GDM1 (cell line): ENCODE data around the gene CCR3.

Source experiments
- DNase-seq: peaks from one replicate; lab custom pipeline; 2025; lab: John Stamatoyannopoulos, UW

Gene CCR3

GRCh38 chr3:46221391-46221790 is 20.9 kb upstream of the CCR3 start:
- DNase-seq: peak; percentile 76

- no peak for DNase-seq
Observed at GRCh38 chr3:46221938-46222337, 20.3 kb upstream of the CCR3 start.

- peak; percentile 45 for DNase-seq
Observed at GRCh38 chr3:46222435-46223161, 19.7 kb upstream of the CCR3 start.

GRCh38 chr3:46228260-46229242 is 13.7 kb upstream of the CCR3 start:
- no peak for DNase-seq

GRCh38 chr3:46231323-46231722 is 10.9 kb upstream of the CCR3 start:
- DNase-seq: no peak

- no peak for DNase-seq
Observed at GRCh38 chr3:46233194-46233593, 9.1 kb upstream of the CCR3 start.

- DNase-seq: no peak
Observed at GRCh38 chr3:46235425-46235824, 6.8 kb upstream of the CCR3 start.

GRCh38 chr3:46236294-46237054 is 5.8 kb upstream of the CCR3 start:
- DNase-seq: peak; percentile 46

- no peak for DNase-seq
Observed at GRCh38 chr3:46238386-46238785, 3.9 kb upstream of the CCR3 start.

- DNase-seq: no peak
Observed at GRCh38 chr3:46239301-46239938, 2.8 kb upstream of the CCR3 start.

GRCh38 chr3:46239952-46240351 is 2.3 kb upstream of the CCR3 start:
- DNase-seq: no peak

- no peak for DNase-seq
Observed at GRCh38 chr3:46243560-46243959, 1.3 kb downstream of the CCR3 start.

- DNase-seq: no peak
Observed at GRCh38 chr3:46245146-46245545, 2.9 kb downstream of the CCR3 start.

GRCh38 chr3:46252980-46253379 is 10.7 kb downstream of the CCR3 start:
- no peak for DNase-seq

- DNase-seq: no peak
Observed at GRCh38 chr3:46258525-46258924, 16.3 kb downstream of the CCR3 start.

GRCh38 chr3:46261926-46262594 is 19.8 kb downstream of the CCR3 start:
- DNase-seq: no peak

- no peak for DNase-seq
Observed at GRCh38 chr3:46264002-46264401, 21.7 kb downstream of the CCR3 start.

- no peak for DNase-seq
Observed at GRCh38 chr3:46266598-46266997, 24.3 kb downstream of the CCR3 start.

GRCh38 chr3:46269556-46269955 is 27.3 kb downstream of the CCR3 start:
- no peak for DNase-seq

- no peak for DNase-seq
Observed at GRCh38 chr3:46270474-46270873, 28.2 kb downstream of the CCR3 start.

GRCh38 chr3:46271209-46271745 is 29.0 kb downstream of the CCR3 start:
- no peak for DNase-seq
